Cerebellar nuclear complex (tissue), 1 donor: Measurements from ENCODE around the gene LRCH4.

ENCODE experiments used
- DNase-seq, 2 experiments: peaks; one replicate each; lab custom pipeline; 2025; lab: John Stamatoyannopoulos, UW

LRCH4 gene

DNA sequence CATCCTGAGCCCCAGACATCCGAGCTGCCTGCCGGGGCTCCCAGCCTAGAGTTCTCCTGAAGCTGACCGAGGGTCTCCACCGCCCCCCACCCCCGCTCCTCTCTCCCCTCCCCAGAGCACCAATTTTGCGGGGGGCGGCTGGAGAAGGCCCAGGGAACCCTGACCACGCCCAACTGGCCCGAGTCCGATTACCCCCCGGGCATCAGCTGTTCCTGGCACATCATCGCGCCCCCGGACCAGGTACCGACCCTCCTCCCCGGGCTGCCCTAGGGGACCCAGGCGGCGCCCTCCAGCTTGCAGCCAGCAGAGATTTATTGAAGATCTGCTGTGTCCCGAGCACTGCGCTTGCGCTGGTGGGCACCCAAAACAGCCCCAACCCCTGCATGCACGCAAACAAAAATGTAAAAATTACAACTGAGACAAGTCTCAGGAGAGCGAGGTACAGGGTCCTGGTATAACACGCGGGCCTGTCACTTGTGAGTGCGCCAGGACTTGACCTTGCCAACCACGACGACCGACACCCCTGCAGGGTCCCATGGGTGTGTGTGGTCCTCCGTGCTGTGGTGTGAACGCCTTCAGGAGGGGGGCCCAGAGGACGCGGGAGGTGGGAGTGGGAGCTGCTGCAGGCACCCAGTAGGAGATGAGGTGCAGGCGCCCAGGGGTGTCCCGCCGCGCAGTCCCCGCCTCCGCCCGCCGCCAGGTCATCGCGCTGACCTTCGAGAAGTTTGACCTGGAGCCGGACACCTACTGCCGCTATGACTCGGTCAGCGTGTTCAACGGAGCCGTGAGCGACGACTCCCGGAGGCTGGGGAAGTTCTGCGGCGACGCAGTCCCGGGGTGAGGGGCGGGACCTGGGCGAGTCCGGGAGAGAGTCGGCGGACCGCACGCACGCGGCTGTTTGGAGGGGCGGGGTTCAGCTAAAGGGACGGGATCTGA, 19.3 kb upstream of the LRCH4 start:
- DNase-seq = no peak

DNA sequence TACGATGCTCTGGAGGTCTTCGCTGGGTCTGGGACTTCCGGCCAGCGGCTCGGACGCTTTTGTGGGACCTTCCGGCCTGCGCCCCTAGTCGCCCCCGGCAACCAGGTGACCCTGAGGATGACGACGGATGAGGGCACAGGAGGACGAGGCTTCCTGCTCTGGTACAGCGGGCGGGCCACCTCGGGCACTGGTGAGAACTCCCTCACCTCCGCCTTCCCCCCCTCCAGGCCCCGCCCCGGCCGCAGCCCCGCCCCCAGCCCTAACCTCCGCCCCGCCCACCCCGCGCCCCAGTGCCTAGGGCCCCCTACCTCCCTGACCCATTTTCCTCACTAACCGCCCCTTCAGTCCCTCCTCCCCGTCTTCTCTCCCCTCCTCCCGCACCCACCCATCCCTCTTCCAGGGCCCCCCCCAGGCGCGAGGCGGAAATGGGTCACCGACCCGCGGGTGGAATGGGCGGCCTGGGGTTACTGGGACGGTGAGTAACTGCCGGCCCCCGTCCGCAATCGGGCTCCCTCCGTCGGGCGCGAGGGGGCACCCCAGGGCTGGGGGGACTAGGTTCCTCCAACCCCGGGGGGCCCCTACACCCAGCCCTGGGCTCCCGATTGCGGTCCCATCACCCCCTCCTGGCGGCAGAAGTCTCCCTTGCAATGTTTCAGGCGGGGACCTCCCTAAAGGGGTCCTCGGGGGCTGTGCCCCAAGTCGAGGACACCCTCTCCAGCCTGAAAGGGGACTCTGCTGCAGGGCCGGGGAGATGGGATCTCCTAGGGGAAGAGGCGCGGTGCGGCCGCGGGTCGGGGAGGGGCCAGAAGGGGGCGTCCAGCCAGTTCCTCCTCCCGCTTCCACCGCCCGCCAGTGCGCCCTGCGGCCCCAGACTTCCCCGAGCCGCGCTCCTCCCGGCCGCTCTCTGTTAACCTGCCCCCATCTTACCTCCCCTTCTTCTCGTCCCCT, 18.4 kb upstream of the LRCH4 start:
- peak in 1 of 2 experiments; percentile 48 for DNase-seq

DNA sequence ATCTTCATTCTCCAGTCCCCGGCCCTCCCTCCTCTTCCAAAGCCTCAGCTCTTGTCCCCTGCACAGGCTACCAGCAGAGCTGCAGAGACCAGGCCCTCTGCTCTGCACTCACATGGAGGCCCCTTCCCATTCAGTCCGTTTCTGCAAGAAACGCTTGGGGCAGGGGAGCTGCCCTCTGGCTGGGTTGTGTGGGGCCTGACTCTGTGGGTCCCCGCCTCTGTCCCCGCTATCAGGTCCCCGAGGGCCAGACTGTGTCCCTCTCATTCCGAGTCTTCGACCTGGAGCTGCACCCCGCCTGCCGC, 17.7 kb upstream of the LRCH4 start:
- DNase-seq = no peak

DNA sequence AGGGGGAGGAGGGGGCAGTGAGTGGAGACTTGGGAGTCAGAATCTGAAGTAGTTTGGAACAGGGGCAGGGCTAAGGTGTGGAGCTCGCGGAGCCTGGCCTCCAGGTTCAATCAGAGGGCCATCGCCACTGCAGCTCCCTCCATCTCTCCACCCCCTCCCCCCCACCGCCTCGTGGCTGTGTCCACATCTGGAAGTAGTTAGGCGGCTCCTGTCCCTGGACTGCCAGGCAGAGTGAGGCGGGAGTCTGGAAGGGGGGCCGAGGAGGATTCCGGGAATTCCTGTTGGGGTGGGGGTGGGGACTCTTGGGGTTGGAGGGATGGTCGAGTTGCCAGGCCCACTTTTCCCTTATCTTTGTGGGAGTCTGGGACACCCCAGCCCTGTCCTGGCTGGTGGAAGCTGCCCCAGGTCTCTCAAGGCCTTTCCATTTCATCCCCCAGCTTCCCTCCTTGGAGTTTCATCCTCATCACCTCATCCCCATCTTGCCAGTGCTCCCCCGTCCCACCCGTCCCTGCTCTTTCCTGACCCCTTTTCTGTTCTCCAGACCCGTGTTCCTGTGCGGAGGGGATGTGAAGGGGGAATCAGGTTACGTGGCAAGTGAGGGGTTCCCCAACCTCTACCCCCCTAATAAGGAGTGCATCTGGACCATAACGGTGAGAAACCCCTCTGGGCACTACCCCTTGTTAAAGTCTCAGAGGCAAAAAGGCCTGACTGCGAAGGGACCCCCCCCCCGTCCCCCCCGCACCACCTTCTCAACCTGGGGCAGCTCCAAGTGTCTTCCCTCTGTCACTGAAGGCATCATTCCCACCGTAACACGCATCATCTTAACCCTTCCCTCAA, 17.2 kb upstream of the LRCH4 start:
- DNase-seq = no peak

GRCh38 chr7:100600730-100601038, 14.8 kb upstream of the LRCH4 start:
- DNase-seq = no peak

GRCh38 chr7:100599911-100600729, 14.2 kb upstream of the LRCH4 start:
- DNase-seq = no peak

GRCh38 chr7:100598425-100598824, 12.5 kb upstream of the LRCH4 start:
- no peak for DNase-seq

- no peak for DNase-seq
Measured at GRCh38 chr7:100595188-100595587, 9.3 kb upstream of the LRCH4 start.

DNA sequence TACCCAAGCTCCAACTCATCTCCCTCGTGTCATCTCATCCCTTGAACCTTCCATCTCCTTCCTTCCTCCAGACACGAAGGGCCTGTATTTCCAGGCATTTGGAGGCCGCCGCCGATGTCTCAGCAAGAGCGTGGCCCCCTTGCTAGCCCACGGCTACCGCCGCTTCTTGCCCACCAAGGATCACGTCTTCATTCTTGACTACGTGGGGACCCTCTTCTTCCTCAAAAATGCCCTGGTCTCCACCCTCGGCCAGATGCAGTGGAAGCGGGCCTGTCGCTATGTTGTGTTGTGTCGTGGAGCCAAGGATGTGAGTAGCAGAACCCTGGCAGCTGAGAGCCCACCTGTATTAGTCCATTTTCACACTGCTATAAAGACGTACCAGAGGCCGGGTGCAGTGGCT, 5.7 kb upstream of the LRCH4 start:
- DNase-seq = no peak

GRCh38 chr7:100590077-100590737, 4.3 kb upstream of the LRCH4 start:
- DNase-seq = no peak

- no peak for DNase-seq
Measured at GRCh38 chr7:100589341-100589947, 3.5 kb upstream of the LRCH4 start.

DNA sequence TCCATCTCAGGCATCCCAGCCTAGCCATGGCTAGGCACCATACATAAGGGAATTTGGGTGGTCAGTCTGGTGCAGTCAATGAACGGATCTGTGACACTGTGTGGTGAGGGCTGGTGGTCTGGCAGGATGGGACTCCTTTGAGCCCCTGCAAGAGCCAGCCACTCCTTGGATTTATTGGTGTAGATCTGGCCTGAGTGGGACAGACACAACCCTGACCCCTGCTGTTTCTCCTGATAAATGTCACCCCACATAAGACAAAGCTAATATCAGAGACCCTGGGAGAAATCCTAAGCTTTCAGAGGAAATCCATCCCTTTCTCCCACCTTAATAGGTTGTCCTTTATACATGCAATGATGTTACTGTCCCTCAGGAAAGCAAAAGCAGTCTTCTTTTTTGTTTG, 2.5 kb upstream of the LRCH4 start:
- no peak for DNase-seq

- DNase-seq = peak; percentile 100
Measured at GRCh38 chr7:100586266-100587025, 517 bp upstream of the LRCH4 start, which contains the start of gene FBXO24. Gene FBXO24 (plus strand): TSS chr7:100586328. CDS start chr7:100586626, 298 bp downstream.

- no peak for DNase-seq
Measured at GRCh38 chr7:100584683-100585510, 1.0 kb downstream of the LRCH4 start.

DNA sequence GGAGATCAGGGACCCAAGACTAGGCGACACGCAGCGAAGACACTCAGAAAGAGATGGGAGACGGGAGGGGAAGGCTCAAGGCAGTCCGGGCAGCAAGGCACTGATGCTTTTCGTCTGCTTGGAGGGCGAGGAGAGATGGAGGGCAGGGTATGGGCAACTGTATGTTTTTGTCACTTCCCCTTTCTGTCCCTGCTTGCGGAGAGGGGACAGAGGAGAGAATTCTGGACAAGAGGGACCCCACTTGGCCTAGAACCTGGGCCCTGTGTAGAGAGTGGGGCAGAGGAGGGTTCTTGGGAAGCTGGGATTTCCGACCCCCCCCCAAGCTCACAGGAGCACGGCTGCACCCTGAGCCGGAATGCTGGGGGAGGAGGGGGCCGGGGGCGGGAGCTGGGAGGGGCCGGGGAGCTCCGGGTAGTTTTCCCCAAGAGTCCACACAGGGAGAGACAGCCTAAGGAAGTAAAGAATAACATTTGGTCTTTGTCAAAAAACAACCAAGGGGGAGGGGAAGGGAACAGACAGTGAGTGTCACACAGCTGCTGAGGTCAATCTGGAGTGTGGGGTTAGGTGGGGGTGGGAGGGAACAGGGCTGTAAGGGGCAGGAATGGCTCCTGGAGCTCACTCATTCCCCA, 1.8 kb downstream of the LRCH4 start:
- DNase-seq = no peak

- DNase-seq = no peak
Measured at GRCh38 chr7:100583132-100584053, 2.5 kb downstream of the LRCH4 start.

GRCh38 chr7:100582650-100583049, 3.3 kb downstream of the LRCH4 start:
- no peak for DNase-seq
